ENCODE data around the gene METAP1D. TPM values are rescaled to one million over a fixed set of nuclear protein-coding genes. Genes with fewer than 3 reads are reported as not detected.

Gene METAP1D
- total RNA-seq, 1 donor from 2014 or later = 8.2 TPM

GRCh38 chr2:172062402-172063004 is 62.8 kb downstream of the METAP1D start:
- no peaks in the 10 kb centered on the region for H3K27me3 ChIP-seq
- no peak overlapping the region for H3K4me3 ChIP-seq
- no peaks in the 10 kb centered on the region for H4K20me1 ChIP-seq (ENCODE audit: low read depth)
- H2AFZ ChIP-seq (replicated peaks) = no peak overlapping the region
- no peak for DNase-seq (ENCODE audit: low spot score)
- no peaks in the 10 kb centered on the region for H3K9me3 ChIP-seq (ENCODE audit: low read depth)
- H3K9ac ChIP-seq = no peak overlapping the region
- Mint-ChIP-seq H3K4me1 (peaks cover 18% of the 10 kb centered on the region), H3K4me3 (no peak overlapping the region), H3K9me3 (no peaks in the 10 kb centered on the region), H3K27ac (no peak overlapping the region), H3K36me3 (no peaks in the 10 kb centered on the region), H3K27me3 (ENCODE audit: insufficient read depth, low read depth) (no peaks in the 10 kb centered on the region)
- H3K4me1 ChIP-seq = no peaks in the 10 kb centered on the region
- TF ChIP-seq EZH2phosphoT487 (IDR thresholded peaks at IDR 0.05) = no peak
- TF ChIP-seq CTCF (IDR thresholded peaks at IDR 0.05) = no peak
- no peak for TF ChIP-seq EZH2 (IDR thresholded peaks at IDR 0.05)
- H3F3A ChIP-seq (ENCODE audit: low read depth) = peaks cover 2% of the 10 kb centered on the region
- H3K36me3 ChIP-seq = no peaks in the 10 kb centered on the region
- no peak overlapping the region for H3K27ac ChIP-seq
- no peaks in the 10 kb centered on the region for H3K79me2 ChIP-seq (ENCODE audit: low read depth)
- H3K4me2 ChIP-seq = no peak overlapping the region

- H3K27ac Mint-ChIP-seq = no peak overlapping the region
- Histone ChIP-seq H3K4me1 (no peaks in the 10 kb centered on the region), H3F3A (ENCODE audit: low read depth) (peaks cover 2% of the 10 kb centered on the region), H3K4me3 (no peak overlapping the region), H3K27me3 (no peaks in the 10 kb centered on the region), H2AFZ (replicated peaks) (no peak overlapping the region), H3K27ac (no peak overlapping the region), H3K9ac (no peak overlapping the region), H3K36me3 (no peaks in the 10 kb centered on the region), H3K4me2 (no peak overlapping the region), H4K20me1 (ENCODE audit: low read depth) (no peaks in the 10 kb centered on the region), H3K79me2 (ENCODE audit: low read depth) (no peaks in the 10 kb centered on the region), H3K9me3 (ENCODE audit: low read depth) (no peaks in the 10 kb centered on the region)
- no peaks in the 10 kb centered on the region for H3K36me3 Mint-ChIP-seq
- DNase-seq (ENCODE audit: low spot score) = no peak
- H3K9me3 Mint-ChIP-seq = no peaks in the 10 kb centered on the region
- H3K27me3 Mint-ChIP-seq (ENCODE audit: insufficient read depth, low read depth) = no peaks in the 10 kb centered on the region
- H3K4me1 Mint-ChIP-seq = peaks cover 18% of the 10 kb centered on the region
- TF ChIP-seq EZH2 (IDR thresholded peaks at IDR 0.05) (no peak), CTCF (IDR thresholded peaks at IDR 0.05) (no peak), EZH2phosphoT487 (IDR thresholded peaks at IDR 0.05) (no peak)
- H3K4me3 Mint-ChIP-seq = no peak overlapping the region
Observed at GRCh38 chr2:172063446-172063845, 63.7 kb downstream of the METAP1D start.

GRCh38 chr2:172065111-172065510 is 65.4 kb downstream of the METAP1D start:
- TF ChIP-seq EZH2 (IDR thresholded peaks at IDR 0.05) (no peak), EZH2phosphoT487 (IDR thresholded peaks at IDR 0.05) (no peak), CTCF (IDR thresholded peaks at IDR 0.05) (no peak)
- Histone ChIP-seq H3K27me3 (no peaks in the 10 kb centered on the region), H3K79me2 (ENCODE audit: low read depth) (no peaks in the 10 kb centered on the region), H3K4me1 (no peaks in the 10 kb centered on the region), H3K27ac (no peak overlapping the region), H4K20me1 (ENCODE audit: low read depth) (no peaks in the 10 kb centered on the region), H3K9me3 (ENCODE audit: low read depth) (no peaks in the 10 kb centered on the region), H3K4me3 (no peak overlapping the region), H2AFZ (replicated peaks) (no peak overlapping the region), H3K4me2 (no peak overlapping the region), H3K9ac (no peak overlapping the region), H3F3A (ENCODE audit: low read depth) (peaks cover 2% of the 10 kb centered on the region), H3K36me3 (no peaks in the 10 kb centered on the region)
- H3K4me1 Mint-ChIP-seq = peaks cover 18% of the 10 kb centered on the region
- H3K36me3 Mint-ChIP-seq = no peaks in the 10 kb centered on the region
- no peak overlapping the region for H3K4me3 Mint-ChIP-seq
- no peaks in the 10 kb centered on the region for H3K27me3 Mint-ChIP-seq (ENCODE audit: insufficient read depth, low read depth)
- no peaks in the 10 kb centered on the region for H3K9me3 Mint-ChIP-seq
- no peak for DNase-seq (ENCODE audit: low spot score)
- no peak overlapping the region for H3K27ac Mint-ChIP-seq

All from neural progenitor cell (in vitro differentiated cells).